GM23338 (cell line): ENCODE measurements around the gene VPS37C. TPM values are rescaled to one million over a fixed set of nuclear protein-coding genes. Genes with fewer than 3 reads are reported as not detected.

Experiments used
- ATAC-seq: fragments of 200-7000 bp; cut with Tn5 transposase; 3 replicates; pipeline ENCODE4 v1.9.1; 2020
- DNase-seq: peaks from one replicate; pipeline ENCODE4 v3.0.0-alpha.2; 2015; ENCODE audit warnings: low spot score
- H2AFZ ChIP-seq: fragments of 200-600 bp; sonication (generic); 2 replicates; pipeline ENCODE4 v1.8.0; 2016; ENCODE audit warnings: antibody characterized with exemption, mild to moderate bottlenecking, moderate library complexity
- H3F3A ChIP-seq: fragments of 200-600 bp; sonication (generic); replicated peaks from 2 replicates; pipeline ENCODE4 v1.8.0; 2017; ENCODE audit warnings: antibody characterized with exemption, mixed run types, low read depth
- H3K27ac ChIP-seq: fragments of 200-600 bp; sonication (generic); 2 replicates; pipeline ENCODE4 v1.6.1; 2016; ENCODE audit warnings: low read depth
- H3K27me3 ChIP-seq: fragments of 200-600 bp; sonication (generic); 2 replicates; pipeline ENCODE4 v1.8.0; 2016; ENCODE audit warnings: mild to moderate bottlenecking, mixed run types, moderate library complexity; ENCODE audit not compliant: insufficient read depth
- H3K36me3 ChIP-seq: fragments of 200-600 bp; sonication (generic); 2 replicates; pipeline ENCODE4 v1.8.0; 2016; ENCODE audit warnings: mild to moderate bottlenecking; ENCODE audit not compliant: insufficient read depth
- H3K4me1 ChIP-seq: fragments of 200-600 bp; sonication (generic); 2 replicates; pipeline ENCODE4 v1.8.0; 2016; ENCODE audit warnings: mild to moderate bottlenecking, moderate library complexity; ENCODE audit not compliant: insufficient read depth
- H3K4me2 ChIP-seq: fragments of 200-600 bp; sonication (generic); 2 replicates; pipeline ENCODE4 v1.7.1; 2017; ENCODE audit warnings: mixed run types
- H3K4me3 ChIP-seq: fragments of 200-600 bp; sonication (generic); 2 replicates; pipeline ENCODE4 v1.6.1; 2016; ENCODE audit warnings: mixed run types
- H3K79me2 ChIP-seq: fragments of 200-600 bp; sonication (generic); replicated peaks from 2 replicates; pipeline ENCODE4 v1.8.0; 2017; ENCODE audit warnings: mild to moderate bottlenecking; ENCODE audit not compliant: insufficient read depth
- H3K9me2 ChIP-seq: fragments of 200-600 bp; sonication (generic); 2 replicates; pipeline ENCODE4 v1.8.0; 2017; ENCODE audit not compliant: insufficient read depth
- H4K20me1 ChIP-seq: fragments of 200-600 bp; sonication (generic); replicated peaks from 2 replicates; pipeline ENCODE4 v1.8.0; 2017; ENCODE audit warnings: mild to moderate bottlenecking; ENCODE audit not compliant: insufficient read depth
- H3K27ac Mint-ChIP-seq: 2 replicates; pipeline ENCODE4 v1.8.0; 2020; ENCODE audit warnings: inconsistent platforms, mild to moderate bottlenecking, moderate library complexity, mixed read lengths
- H3K27me3 Mint-ChIP-seq: 3 replicates; pipeline ENCODE4 v1.8.0; 2022; ENCODE audit warnings: low read depth, mild to moderate bottlenecking, moderate library complexity, mixed read lengths, inconsistent platforms; ENCODE audit not compliant: insufficient read depth, poor library complexity
- H3K36me3 Mint-ChIP-seq: 3 replicates; pipeline ENCODE4 v1.8.0; 2021; ENCODE audit warnings: low read depth, mild to moderate bottlenecking, inconsistent platforms, moderate library complexity, mixed read lengths
- H3K4me1 Mint-ChIP-seq: 3 replicates; pipeline ENCODE4 v1.8.0; 2020; ENCODE audit warnings: mild to moderate bottlenecking, inconsistent platforms, mixed read lengths
- H3K4me3 Mint-ChIP-seq: 3 replicates; pipeline ENCODE4 v1.8.0; 2021; ENCODE audit warnings: moderate library complexity, mild to moderate bottlenecking, inconsistent platforms, mixed read lengths
- H3K9me3 Mint-ChIP-seq: 3 replicates; pipeline ENCODE4 v1.8.0; 2020; ENCODE audit warnings: moderate library complexity, mild to moderate bottlenecking, inconsistent platforms, mixed read lengths
- CREB1 ChIP-seq: fragments of 250-450 bp; sonication (Bioruptor Pico); IDR thresholded peaks from 2 replicates; pipeline ENCODE4 v1.5.0; 2020; ENCODE audit warnings: low read depth, mild to moderate bottlenecking, moderate library complexity
- CTCF ChIP-seq, 2 experiments: fragments of 200-600 bp in 1 of 2; sonication (generic) in 1 of 2; conservative IDR thresholded peaks; 2 replicates each; pipeline versions ENCODE4 v1.5.1 to v1.6.1; 2016 to 2017; ENCODE audit warnings: antibody characterized with exemption in 2 of 2, low read depth in 2 of 2, mild to moderate bottlenecking in 2 of 2, moderate library complexity in 1 of 2
- EZH2 ChIP-seq: fragments of 200-600 bp; sonication (generic); IDR thresholded peaks from one replicate; pipeline ENCODE4 v1.8.0; 2017; ENCODE audit warnings: antibody characterized with exemption, mild to moderate bottlenecking, low read depth; ENCODE audit not compliant: unreplicated experiment
- JUNB ChIP-seq: IDR thresholded peaks from one replicate; pipeline ENCODE4 v1.6.1; 2016; ENCODE audit warnings: antibody characterized with exemption; ENCODE audit not compliant: unreplicated experiment
- NANOG ChIP-seq: IDR thresholded peaks from 2 replicates; pipeline ENCODE4 v1.6.1; 2016; ENCODE audit warnings: antibody characterized with exemption, borderline replicate concordance
- POLR2AphosphoS5 ChIP-seq: IDR thresholded peaks from 2 replicates; pipeline ENCODE4 v1.6.1; 2016; ENCODE audit warnings: antibody characterized with exemption, low read depth
- REST ChIP-seq: IDR thresholded peaks from one replicate; pipeline ENCODE4 v1.6.1; 2018; ENCODE audit warnings: antibody characterized with exemption; ENCODE audit not compliant: unreplicated experiment
- STAT1 ChIP-seq: IDR thresholded peaks from one replicate; pipeline ENCODE4 v1.6.1; 2016; ENCODE audit warnings: antibody characterized with exemption; ENCODE audit not compliant: unreplicated experiment
- ZNF114 ChIP-seq: fragments of 250-450 bp; sonication (Bioruptor Pico); IDR thresholded peaks from 2 replicates; pipeline ENCODE4 v1.5.0; 2020; ENCODE audit warnings: mild to moderate bottlenecking, moderate library complexity
- ZNF331 ChIP-seq: fragments of 250-450 bp; sonication (Bioruptor Pico); IDR thresholded peaks from 2 replicates; pipeline ENCODE4 v1.5.0; 2020; ENCODE audit warnings: low read depth, mild to moderate bottlenecking, moderate library complexity
- ZNF462 ChIP-seq: fragments of 250-450 bp; sonication (Bioruptor Pico); IDR thresholded peaks from 2 replicates; pipeline ENCODE4 v1.5.0; 2020; ENCODE audit warnings: mild to moderate bottlenecking, moderate library complexity
- polyA plus RNA-seq: library from polyadenylated mRNA; unstranded; fragments of >200 nt; fragmentation: Nextera tagmentation; extraction: Ambion mirVana; gene quantifications from 2 replicates; pipeline ENCODE4 v1.2.1, GENCODE V29; 2016
- total RNA-seq: library from RNA; depleted of rRNA; stranded (reverse); fragments of >200 nt; shearing (Covaris generic); gene quantifications from 2 replicates; pipeline ENCODE4 v1.2.3, GENCODE V29; 2014

Gene VPS37C
- total and polyA plus RNA-seq, 2 experiments from 2014 or later, result 8.8 to 19.4 TPM

- TF ChIP-seq REST (no peak), EZH2 (no peak)
Measured at GRCh38 chr11:61155312-61155711, 5.9 kb downstream of the VPS37C start (continued).

- Histone ChIP-seq H3K27ac (no peak overlapping the region), H4K20me1 (peaks cover 45% of the 10 kb centered on the region), H3K4me2 (no peak overlapping the region), H3K36me3 (no peaks in the 10 kb centered on the region), H3K4me3 (no peak overlapping the region), H3K4me1 (peaks cover 24% of the 10 kb centered on the region), H3K79me2 (peaks cover 98% of the 10 kb centered on the region), H3K27me3 (no peaks in the 10 kb centered on the region), H3F3A (no peaks in the 10 kb centered on the region), H3K9me2 (no peaks in the 10 kb centered on the region), H2AFZ (no peak overlapping the region)
- Mint-ChIP-seq H3K4me3 (no peak overlapping the region), H3K9me3 (no peaks in the 10 kb centered on the region), H3K27ac (no peak overlapping the region), H3K27me3 (peaks cover 10% of the 10 kb centered on the region), H3K4me1 (peaks cover 48% of the 10 kb centered on the region), H3K36me3 (no peaks in the 10 kb centered on the region)
- DNase-seq (no peak), ATAC-seq (no peak)
- TF ChIP-seq POLR2AphosphoS5 (no peak), CTCF (conservative IDR thresholded peaks at IDR 0.05; ENCODE audit: low read depth in 2 of 2) (no peak), NANOG (no peak), REST (no peak), JUNB (no peak), ZNF462 (CRISPR knock-in tag) (no peak), CREB1 (CRISPR knock-in tag) (no peak), ZNF114 (CRISPR knock-in tag) (no peak), STAT1 (no peak), ZNF331 (CRISPR knock-in tag) (no peak)
Measured at GRCh38 chr11:61154528-61154927, 6.7 kb downstream of the VPS37C start.
